BLaER1 (cell line): Measurements from ENCODE around the gene MED13L.

Experiments used
- H3K27ac ChIP-seq: shearing (Covaris generic); formaldehyde crosslinking; 2 replicates; pipeline ENCODE4 v1.8.1; 2022
- H3K27me3 ChIP-seq: shearing (Covaris generic); formaldehyde crosslinking; 2 replicates; pipeline ENCODE4 v1.8.1; 2022
- H3K36me3 ChIP-seq: shearing (Covaris generic); formaldehyde crosslinking; 2 replicates; pipeline ENCODE4 v1.8.1; 2022
- H3K4me1 ChIP-seq: shearing (Covaris generic); formaldehyde crosslinking; 2 replicates; pipeline ENCODE4 v1.8.1; 2022
- H3K4me2 ChIP-seq: shearing (Covaris generic); formaldehyde crosslinking; 2 replicates; pipeline ENCODE4 v1.8.1; 2022
- H3K4me3 ChIP-seq: shearing (Covaris generic); formaldehyde crosslinking; 2 replicates; pipeline ENCODE4 v1.8.1; 2022
- H3K9ac ChIP-seq: shearing (Covaris generic); formaldehyde crosslinking; 2 replicates; pipeline ENCODE4 v1.8.1; 2022
- H3K9me3 ChIP-seq: shearing (Covaris generic); formaldehyde crosslinking; 2 replicates; pipeline ENCODE4 v1.8.1; 2022
- H4K20me1 ChIP-seq: shearing (Covaris generic); formaldehyde crosslinking; 2 replicates; pipeline ENCODE4 v1.8.1; 2022
- Cebpa-rat ChIP-seq: shearing (Covaris generic); IDR thresholded peaks from 2 replicates; pipeline ENCODE4 v1.8.1; 2022

MED13L gene

GRCh38 chr12:116220756-116221155 lies 56.7 kb downstream of the MED13L start:
- Histone ChIP-seq H3K4me2 (no peak overlapping the region), H3K4me3 (no peak overlapping the region), H3K9ac (no peak overlapping the region), H3K27ac (no peak overlapping the region), H3K4me1 (peaks cover 7% of the 10 kb centered on the region; the same call in 1 of the 2 replicates), H3K36me3 (peaks cover 45% of the 10 kb centered on the region), H3K27me3 (no peaks in the 10 kb centered on the region), H4K20me1 (peaks cover 99% of the 10 kb centered on the region), H3K9me3 (no peaks in the 10 kb centered on the region)
- TF ChIP-seq Cebpa-rat: no peak

- peaks cover 99% of the 10 kb centered on the region for H4K20me1 ChIP-seq
- H3K27ac ChIP-seq: no peak overlapping the region
- no peaks in the 10 kb centered on the region for H3K27me3 ChIP-seq
- peaks cover 14% of the 10 kb centered on the region for H3K36me3 ChIP-seq
- peaks cover 18% of the 10 kb centered on the region for H3K4me1 ChIP-seq
- TF ChIP-seq Cebpa-rat: no peak
- H3K9ac ChIP-seq: no peak overlapping the region
- H3K9me3 ChIP-seq: no peaks in the 10 kb centered on the region
- H3K4me2 ChIP-seq: no peak overlapping the region
- no peak overlapping the region for H3K4me3 ChIP-seq
These were observed 60.3 kb downstream of the MED13L start for GRCh38 chr12:116217045-116217735.

DNA sequence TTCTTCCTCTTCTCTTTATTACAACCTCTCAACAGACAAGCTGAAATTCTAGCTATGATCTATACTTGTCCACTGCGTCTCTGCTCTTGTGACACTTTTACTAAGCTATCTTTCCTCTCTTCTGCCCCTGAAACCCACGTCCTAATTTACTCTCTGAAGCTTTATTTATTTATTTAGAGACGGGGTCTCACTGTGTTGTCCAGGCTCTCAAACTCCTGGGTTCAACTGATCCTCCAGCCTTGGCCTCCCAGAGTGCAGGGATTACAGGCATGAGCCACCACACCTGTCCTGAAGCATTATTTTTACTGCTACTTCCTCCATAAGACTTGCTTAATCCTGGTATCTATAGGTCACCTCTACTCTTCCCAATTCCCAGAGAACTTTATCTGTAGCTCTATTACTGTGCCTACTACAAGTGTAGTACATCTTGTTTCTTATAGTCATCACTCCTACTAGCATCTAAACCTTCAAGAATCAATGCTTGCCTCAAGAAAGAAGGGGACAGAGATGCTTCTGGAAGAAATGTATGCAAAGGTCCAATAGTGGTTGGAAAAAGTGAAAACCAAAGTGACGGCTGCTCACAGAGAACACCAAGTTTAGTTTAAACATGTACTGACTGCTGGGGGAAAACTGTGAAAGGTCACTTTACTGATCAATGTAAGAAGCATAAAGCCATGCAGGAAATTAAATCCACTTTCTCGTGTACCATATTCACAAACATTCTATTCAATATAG lies 61.3 kb downstream of the MED13L start:
- peaks cover 99% of the 10 kb centered on the region for H4K20me1 ChIP-seq

GRCh38 chr12:116215023-116215422 lies 62.5 kb downstream of the MED13L start:
- H3K9ac ChIP-seq: no peak overlapping the region

More for the DNA sequence above, 61.3 kb downstream of the MED13L start:
- Histone ChIP-seq H3K36me3 (peaks cover 13% of the 10 kb centered on the region), H3K27ac (no peak overlapping the region), H3K4me3 (no peak overlapping the region), H3K9ac (no peak overlapping the region), H3K4me2 (no peak overlapping the region), H3K27me3 (no peaks in the 10 kb centered on the region), H3K9me3 (no peaks in the 10 kb centered on the region), H3K4me1 (peaks cover 24% of the 10 kb centered on the region)
- TF ChIP-seq Cebpa-rat: no peak

DNA sequence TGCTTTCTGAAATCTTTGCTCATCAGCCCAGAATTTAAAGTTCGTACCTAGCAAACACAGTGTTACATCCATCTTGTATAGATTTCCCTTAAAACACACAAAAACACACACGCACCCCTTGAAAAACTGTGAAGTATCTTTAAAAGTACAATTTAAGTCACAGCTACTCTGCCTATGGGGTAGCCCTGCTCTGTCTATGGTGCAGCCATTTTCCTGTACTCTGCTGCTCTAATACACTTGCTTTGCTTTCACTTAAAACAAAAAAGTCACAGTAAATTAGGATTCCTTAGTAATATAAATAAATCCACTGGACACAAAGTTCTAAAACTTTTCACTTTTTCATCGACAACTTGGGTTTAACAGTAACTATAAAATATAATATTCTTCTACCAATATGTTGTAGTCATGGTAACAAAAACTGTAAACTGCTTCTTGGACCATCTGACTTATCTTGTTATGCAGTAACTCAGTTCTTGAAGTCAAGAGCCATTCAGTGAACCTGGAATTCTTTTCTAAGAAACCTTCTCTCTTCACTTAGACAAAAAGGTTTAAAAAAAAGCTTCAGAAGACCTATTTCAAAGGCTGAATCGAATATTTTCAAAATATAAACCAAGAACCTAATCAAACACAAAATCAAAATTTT lies 63.5 kb downstream of the MED13L start:
- Histone ChIP-seq H3K4me2 (no peak overlapping the region), H3K9me3 (no peaks in the 10 kb centered on the region), H3K36me3 (no peaks in the 10 kb centered on the region), H3K4me1 (peaks cover 29% of the 10 kb centered on the region), H3K9ac (no peak overlapping the region), H3K27ac (no peak overlapping the region), H4K20me1 (peaks cover 100% of the 10 kb centered on the region), H3K27me3 (no peaks in the 10 kb centered on the region), H3K4me3 (no peak overlapping the region)
- no peak for TF ChIP-seq Cebpa-rat

More at GRCh38 chr12:116215023-116215422, 62.5 kb downstream of the MED13L start:
- Histone ChIP-seq H3K4me1 (peaks cover 29% of the 10 kb centered on the region), H4K20me1 (peaks cover 99% of the 10 kb centered on the region), H3K9me3 (no peaks in the 10 kb centered on the region), H3K27ac (no peak overlapping the region), H3K4me3 (no peak overlapping the region), H3K4me2 (no peak overlapping the region), H3K36me3 (peaks cover 4% of the 10 kb centered on the region; the same call in 1 of the 2 replicates), H3K27me3 (no peaks in the 10 kb centered on the region)
- no peak for TF ChIP-seq Cebpa-rat

DNA sequence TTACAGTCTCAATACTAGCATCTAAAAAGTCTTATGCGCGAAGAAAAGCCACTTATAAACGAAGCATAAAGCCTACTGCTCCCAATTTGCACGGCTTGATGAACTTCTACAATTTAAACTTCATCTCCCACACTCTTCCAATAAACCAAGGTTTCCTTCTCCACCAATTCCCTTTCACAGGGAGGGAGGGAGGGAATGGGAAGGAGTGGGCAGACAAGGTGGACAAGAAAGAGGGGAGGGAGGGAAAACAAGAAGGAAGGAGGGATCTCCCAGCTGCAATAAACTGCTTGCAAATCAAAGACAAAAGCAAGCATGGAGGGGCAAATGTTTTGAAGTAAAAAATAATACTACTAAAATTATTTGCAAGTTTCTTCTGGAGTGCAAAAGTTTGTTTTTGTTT lies 64.5 kb downstream of the MED13L start:
- Histone ChIP-seq H3K9ac (no peak overlapping the region), H3K27ac (no peak overlapping the region), H3K4me2 (no peak overlapping the region), H4K20me1 (peaks cover 100% of the 10 kb centered on the region), H3K4me3 (no peak overlapping the region), H3K27me3 (no peaks in the 10 kb centered on the region), H3K9me3 (no peaks in the 10 kb centered on the region), H3K36me3 (peaks cover 2% of the 10 kb centered on the region; the same call in 1 of the 2 replicates), H3K4me1 (peaks cover 29% of the 10 kb centered on the region)
- no peak for TF ChIP-seq Cebpa-rat

DNA sequence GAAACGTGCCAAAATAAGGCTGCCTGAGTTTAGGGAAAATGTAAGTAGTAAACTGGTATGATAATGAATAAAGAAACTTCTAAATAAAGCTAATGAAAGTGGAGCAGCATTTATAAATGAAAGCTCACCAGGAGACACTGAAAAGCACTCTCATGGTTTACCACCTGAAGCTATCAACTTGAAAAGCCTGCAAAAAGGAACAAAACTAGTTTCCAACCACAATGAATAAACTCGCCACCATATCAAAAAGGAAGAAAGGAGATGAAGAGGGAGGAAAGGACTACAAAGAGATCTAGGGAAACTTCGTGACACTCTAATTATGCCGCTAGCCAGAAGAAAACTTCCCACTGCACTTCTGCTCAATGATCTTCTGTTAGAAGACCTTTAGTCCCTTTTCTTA lies 66.7 kb downstream of the MED13L start:
- H3K9ac ChIP-seq: no peak overlapping the region
- H3K4me2 ChIP-seq: peak overlapping the region; percentile 10
- no peaks in the 10 kb centered on the region for H3K27me3 ChIP-seq
- H3K4me3 ChIP-seq: no peak overlapping the region
- TF ChIP-seq Cebpa-rat: no peak
- H3K27ac ChIP-seq: no peak overlapping the region
- H3K36me3 ChIP-seq: peaks cover 10% of the 10 kb centered on the region; the same call in 1 of the 2 replicates
- H3K4me1 ChIP-seq: peaks cover 23% of the 10 kb centered on the region
- peaks cover 100% of the 10 kb centered on the region for H4K20me1 ChIP-seq
- H3K9me3 ChIP-seq: no peaks in the 10 kb centered on the region

GRCh38 chr12:116210131-116210530 lies 67.4 kb downstream of the MED13L start:
- no peak for TF ChIP-seq Cebpa-rat
- peaks cover 10% of the 10 kb centered on the region; the same call in 1 of the 2 replicates for H3K36me3 ChIP-seq
- peaks cover 16% of the 10 kb centered on the region for H3K4me1 ChIP-seq
- no peak overlapping the region for H3K9ac ChIP-seq
- H3K9me3 ChIP-seq: no peaks in the 10 kb centered on the region
- no peaks in the 10 kb centered on the region for H3K27me3 ChIP-seq
- no peak overlapping the region for H3K27ac ChIP-seq
- H3K4me3 ChIP-seq: no peak overlapping the region
- no peak overlapping the region for H3K4me2 ChIP-seq
- peaks cover 100% of the 10 kb centered on the region for H4K20me1 ChIP-seq

DNA sequence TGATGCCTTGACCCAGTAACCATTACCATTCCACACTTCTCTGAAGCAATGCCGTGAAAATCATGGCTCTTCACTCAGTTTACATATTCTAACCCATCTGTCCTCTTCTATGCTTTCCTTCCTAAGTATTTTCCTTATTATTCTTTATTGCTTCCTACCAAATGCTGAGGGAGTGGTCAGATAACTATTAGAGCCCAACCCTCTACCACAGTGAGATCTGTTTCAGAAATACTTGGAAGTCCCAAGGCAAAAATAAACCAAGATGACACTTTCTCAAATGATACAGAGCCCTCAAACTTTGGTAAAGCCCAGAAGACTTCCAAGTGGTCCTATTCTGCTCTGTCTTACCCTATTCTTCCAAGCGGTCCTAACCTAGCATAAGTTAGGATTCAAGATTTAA lies 68.0 kb downstream of the MED13L start:
- no peak overlapping the region for H3K4me3 ChIP-seq
- H3K36me3 ChIP-seq: peaks cover 16% of the 10 kb centered on the region; the same call in 1 of the 2 replicates
- peaks cover 100% of the 10 kb centered on the region for H4K20me1 ChIP-seq
- H3K9me3 ChIP-seq: no peaks in the 10 kb centered on the region
- H3K9ac ChIP-seq: no peak overlapping the region
- no peak overlapping the region for H3K4me2 ChIP-seq
- no peak for TF ChIP-seq Cebpa-rat
- no peaks in the 10 kb centered on the region for H3K27me3 ChIP-seq
- H3K27ac ChIP-seq: no peak overlapping the region
- H3K4me1 ChIP-seq: peaks cover 11% of the 10 kb centered on the region

- H4K20me1 ChIP-seq: peaks cover 100% of the 10 kb centered on the region
- TF ChIP-seq Cebpa-rat: no peak
- no peak overlapping the region for H3K4me2 ChIP-seq
- peaks cover 11% of the 10 kb centered on the region for H3K4me1 ChIP-seq
- H3K9ac ChIP-seq: no peak overlapping the region
- H3K9me3 ChIP-seq: no peaks in the 10 kb centered on the region
- no peaks in the 10 kb centered on the region for H3K27me3 ChIP-seq
- peaks cover 26% of the 10 kb centered on the region for H3K36me3 ChIP-seq
- H3K4me3 ChIP-seq: no peak overlapping the region
- no peak overlapping the region for H3K27ac ChIP-seq
These were observed 70.2 kb downstream of the MED13L start for GRCh38 chr12:116207274-116207673.
